GM12865 (cell line): ENCODE measurements around the gene SMC3.

Source experiments
- DNase-seq: peaks from one replicate; pipeline ENCODE4 v3.0.0; 2010; ENCODE audit warnings: low read depth
- H3K4me3 ChIP-seq: 2 replicates; pipeline ENCODE4 v1.5.1; 2011; ENCODE audit warnings: mild to moderate bottlenecking, low read depth, low read length, control low read depth
- CTCF ChIP-seq: IDR thresholded peaks from 2 replicates; pipeline ENCODE4 v1.5.1; 2011; ENCODE audit warnings: low read length, control low read depth, low read depth, inconsistent platforms; ENCODE audit not compliant: insufficient read depth; ENCODE audit errors: missing control alignments

SMC3 gene

DNA sequence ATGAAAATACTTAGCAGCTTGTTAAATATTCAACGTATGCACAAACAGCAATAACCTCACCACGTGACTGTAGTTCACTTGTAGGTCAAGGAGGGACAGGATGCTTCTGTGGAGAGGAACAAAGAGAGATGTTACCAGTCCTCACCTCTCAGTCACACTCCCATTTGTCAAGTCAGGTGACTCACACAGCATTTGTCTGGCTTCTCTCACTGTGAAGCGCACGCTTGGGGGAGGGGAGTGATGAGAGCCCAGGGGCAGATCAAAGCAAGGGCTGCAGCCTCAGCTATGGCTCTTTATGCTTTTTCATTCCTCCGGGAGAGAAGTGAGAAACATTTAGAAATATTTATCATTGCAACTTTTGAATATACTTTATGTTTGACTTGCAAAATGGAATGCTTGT is 73.8 kb downstream of the SMC3 start:
- H3K4me3 ChIP-seq = no peak overlapping the region
- DNase-seq = peak; percentile 36
- TF ChIP-seq CTCF = no peak

GRCh38 chr10:110642204-110643034 is 74.9 kb downstream of the SMC3 start:
- TF ChIP-seq CTCF = no peak
- DNase-seq = no peak
- H3K4me3 ChIP-seq = no peak overlapping the region

DNA sequence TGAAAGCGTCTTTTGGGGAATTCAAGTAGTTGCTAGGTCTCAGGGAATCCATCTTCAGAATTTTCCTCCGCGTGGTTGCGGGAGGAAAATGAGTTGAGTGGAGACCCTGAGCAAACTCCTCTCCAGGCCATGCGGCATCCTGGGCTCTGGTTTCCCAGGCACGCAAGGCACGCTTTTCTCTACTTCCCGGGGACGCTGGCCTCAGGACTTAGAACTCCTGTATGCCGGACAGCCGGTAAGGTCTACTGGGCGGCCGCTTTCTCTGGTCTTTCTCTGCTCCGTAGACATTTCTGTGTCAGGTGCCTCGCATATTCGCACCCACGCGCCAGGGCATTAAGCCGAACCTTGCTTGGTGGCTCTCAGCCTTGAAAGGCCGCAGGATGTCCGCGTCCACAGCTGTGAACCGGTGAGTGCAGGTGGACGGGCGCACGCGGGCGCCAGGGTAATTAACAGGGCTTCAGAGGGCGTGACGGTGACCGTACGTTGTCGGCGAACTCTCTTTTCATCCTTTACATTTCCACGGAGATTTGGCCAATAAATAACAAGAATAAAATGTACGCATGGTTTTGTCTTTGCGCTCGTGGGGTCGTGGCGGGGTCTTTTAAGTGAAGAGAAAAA is 75.6 kb downstream of the SMC3 start:
- H3K4me3 ChIP-seq = peak overlapping the region; percentile 55
- no peak for TF ChIP-seq CTCF
- DNase-seq = no peak

GRCh38 chr10:110643653-110644597 is 76.4 kb downstream of the SMC3 start, which contains the start of gene RBM20:
Gene RBM20, plus strand, starts transcription at chr10:110644336. Its CDS starts 119 bp downstream, at chr10:110644455.
- peak within 1 kb of the TSS; percentile 55 for H3K4me3 ChIP-seq

GRCh38 chr10:110644598-110645462 is 77.3 kb downstream of the SMC3 start:
- DNase-seq = no peak
- H3K4me3 ChIP-seq = peak overlapping the region; percentile 55; the same call in 1 of the 2 replicates
- no peak for TF ChIP-seq CTCF

More at GRCh38 chr10:110643653-110644597, 76.4 kb downstream of the SMC3 start, which contains the start of gene RBM20:
- TF ChIP-seq CTCF = no peak
- peak; percentile 19 for DNase-seq
